Measurements from ENCODE around the gene DPPA5. TPM values are rescaled to one million over a fixed set of nuclear protein-coding genes. Genes with fewer than 3 reads are reported as not detected.

The DPPA5 gene
- total and polyA plus RNA-seq, 2 of the 13 experiments (the other 11 are each of a cell fraction or from before 2014, with no cell fraction given) = not detected

GRCh38 chr6:73389854-73390253 is 35.8 kb upstream of the DPPA5 start:
- Histone ChIP-seq H3K27me3 (ENCODE audit: control insufficient read depth in 1 of 2, insufficient read depth in 2 of 2, low read length in 2 of 2) (peaks cover 0 to 6% of the 10 kb centered on the region in 2 experiments; a peak in 3 of 5 replicates), H3K4me1 (ENCODE audit: insufficient read depth, low read length) (0 out of 2 replicates have a peak, but pooled peaks cover 6% of the 10 kb centered on the region), H4K20me1 (ENCODE audit: insufficient read depth, low read length) (no peaks in the 10 kb centered on the region), H3K36me3 (replicated peaks in 1 of 2; ENCODE audit: control insufficient read depth in 1 of 2, insufficient read depth in 2 of 2, low read length in 2 of 2) (no peaks in the 10 kb centered on the region), H2AFZ (ENCODE audit: low read length) (no peak overlapping the region), H3K9ac (ENCODE audit: insufficient read depth, low read depth, low read length) (no peak overlapping the region), H3K4me3 (replicated peaks in 1 of 3; ENCODE audit: insufficient read depth in 1 of 3, low read depth in 2 of 3, low read length in 3 of 3) (no peak overlapping the region), H3K4me2 (ENCODE audit: low read depth, low read length) (no peak overlapping the region), H3K27ac (ENCODE audit: extremely low read length, insufficient read depth, low read length) (no peak overlapping the region), H3K9me3 (ENCODE audit: low read length) (no peaks in the 10 kb centered on the region), H3K79me2 (ENCODE audit: insufficient read depth, low read length) (no peaks in the 10 kb centered on the region)
- CTCF ChIA-PET (ENCODE audit: low intra/inter-chr PET ratio, low total read pairs) = interaction anchor here (1.8 kb wide), 1 partner anchor 104 kb away, joined by 5 read pairs; no protein-coding TSS in a partner anchor
- in situ Hi-C loops (cut with HindIII; ENCODE audit: extremely low pct_ligation_motif_present, low pct_unique_long_range_greater_than_20kb) = no loop called here
- POLR2A ChIA-PET = no interaction called here
- ATAC-seq (no peak), FAIRE-seq (no peak), DNase-seq (ENCODE audit: low spot score) (no peak)
- intact Hi-C loops (cut with micrococcal nuclease; ENCODE audit: unreplicated experiment) = no loop called here
- 52% methylated on average over 10 of the region's 10 CpGs for WGBS (ENCODE audit: low lambda C conversion rate)
- TF ChIP-seq ZC3H4 (CRISPR knock-in tag; IDR thresholded peaks at IDR 0.05; ENCODE audit: borderline replicate concordance) = no peak
- TF ChIP-seq SRSF1 (optimal IDR thresholded peaks at IDR 0.05; ENCODE audit: low read depth, low read length) = no peak
- no peak for TF ChIP-seq WIZ (CRISPR knock-in tag; IDR thresholded peaks at IDR 0.05)
- TF ChIP-seq ELF1 (CRISPR knock-in tag; IDR thresholded peaks at IDR 0.05) = no peak
- TF ChIP-seq KLF15 (CRISPR knock-in tag; IDR thresholded peaks at IDR 0.05; ENCODE audit: borderline replicate concordance) = no peak
- TF ChIP-seq MEIS1 (CRISPR knock-in tag; IDR thresholded peaks at IDR 0.05; ENCODE audit: borderline replicate concordance) = no peak
- no peak for TF ChIP-seq HIVEP1 (CRISPR knock-in tag; IDR thresholded peaks at IDR 0.05)
- TF ChIP-seq, protein P1, sequence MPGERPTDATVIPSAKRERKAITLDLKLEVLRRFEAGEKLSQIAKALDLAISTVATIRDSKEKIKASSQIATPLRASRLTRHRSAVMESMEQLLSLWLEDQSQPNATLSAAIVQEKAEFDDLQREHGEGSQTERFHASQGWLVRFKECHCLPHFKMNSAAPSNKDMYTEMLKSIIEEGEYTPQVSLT (CRISPR knock-in tag; IDR thresholded peaks at IDR 0.05; ENCODE audit: borderline replicate concordance, low read depth) = no peak
- TF ChIP-seq HNRNPUL1 (IDR thresholded peaks at IDR 0.05; ENCODE audit: low read depth, low read length) = no peak
- TF ChIP-seq DDIT3 (CRISPR knock-in tag; IDR thresholded peaks at IDR 0.05) = no peak
- no peak for TF ChIP-seq MYNN (CRISPR knock-in tag; IDR thresholded peaks at IDR 0.05; ENCODE audit: low read depth)
- BruUV-seq (replicated peaks) = no TSS peak

Measured in HepG2 (cell line).